ENCODE results near the gene TAP1.

Gene TAP1

GRCh38 chr6:32867022-32867477 is 13.5 kb upstream of the TAP1 start:
- peak in 1 of 2 experiments; percentile 63 for DNase-seq (ENCODE audit: low read depth in 1 of 2, low spot score in 1 of 2)
- Histone ChIP-seq H3K4me3 (replicated peaks; ENCODE audit: insufficient read depth, low read length) (no peak overlapping the region), H3K27me3 (ENCODE audit: insufficient read depth, poor library complexity, severe bottlenecking) (no peaks in the 10 kb centered on the region), H3K27ac (replicated peaks) (peak overlapping the region; percentile 39; the same call in 1 of the 2 replicates)
- no peak for TF ChIP-seq CTCF (IDR thresholded peaks at IDR 0.05; ENCODE audit: insufficient read depth, low read length)
- TF ChIP-seq SPI1 (IDR thresholded peaks at IDR 0.05; ENCODE audit: borderline replicate concordance, low read depth): peak; percentile 54; the same call in 1 of the 2 replicates

GRCh38 chr6:32865724-32866443 is 12.4 kb upstream of the TAP1 start:
- H3K4me3 ChIP-seq (replicated peaks; ENCODE audit: insufficient read depth, low read length): no peak overlapping the region
- H3K27ac ChIP-seq (replicated peaks): no peak overlapping the region
- TF ChIP-seq CTCF (IDR thresholded peaks at IDR 0.05; ENCODE audit: insufficient read depth, low read length) (no peak), SPI1 (IDR thresholded peaks at IDR 0.05; ENCODE audit: borderline replicate concordance, low read depth) (no peak), GABPA (IDR thresholded peaks at IDR 0.05; ENCODE audit: low read depth) (no peak), POLR2AphosphoS5 (IDR thresholded peaks at IDR 0.05; ENCODE audit: low read depth) (no peak)
- TF ChIP-seq, protein P1, sequence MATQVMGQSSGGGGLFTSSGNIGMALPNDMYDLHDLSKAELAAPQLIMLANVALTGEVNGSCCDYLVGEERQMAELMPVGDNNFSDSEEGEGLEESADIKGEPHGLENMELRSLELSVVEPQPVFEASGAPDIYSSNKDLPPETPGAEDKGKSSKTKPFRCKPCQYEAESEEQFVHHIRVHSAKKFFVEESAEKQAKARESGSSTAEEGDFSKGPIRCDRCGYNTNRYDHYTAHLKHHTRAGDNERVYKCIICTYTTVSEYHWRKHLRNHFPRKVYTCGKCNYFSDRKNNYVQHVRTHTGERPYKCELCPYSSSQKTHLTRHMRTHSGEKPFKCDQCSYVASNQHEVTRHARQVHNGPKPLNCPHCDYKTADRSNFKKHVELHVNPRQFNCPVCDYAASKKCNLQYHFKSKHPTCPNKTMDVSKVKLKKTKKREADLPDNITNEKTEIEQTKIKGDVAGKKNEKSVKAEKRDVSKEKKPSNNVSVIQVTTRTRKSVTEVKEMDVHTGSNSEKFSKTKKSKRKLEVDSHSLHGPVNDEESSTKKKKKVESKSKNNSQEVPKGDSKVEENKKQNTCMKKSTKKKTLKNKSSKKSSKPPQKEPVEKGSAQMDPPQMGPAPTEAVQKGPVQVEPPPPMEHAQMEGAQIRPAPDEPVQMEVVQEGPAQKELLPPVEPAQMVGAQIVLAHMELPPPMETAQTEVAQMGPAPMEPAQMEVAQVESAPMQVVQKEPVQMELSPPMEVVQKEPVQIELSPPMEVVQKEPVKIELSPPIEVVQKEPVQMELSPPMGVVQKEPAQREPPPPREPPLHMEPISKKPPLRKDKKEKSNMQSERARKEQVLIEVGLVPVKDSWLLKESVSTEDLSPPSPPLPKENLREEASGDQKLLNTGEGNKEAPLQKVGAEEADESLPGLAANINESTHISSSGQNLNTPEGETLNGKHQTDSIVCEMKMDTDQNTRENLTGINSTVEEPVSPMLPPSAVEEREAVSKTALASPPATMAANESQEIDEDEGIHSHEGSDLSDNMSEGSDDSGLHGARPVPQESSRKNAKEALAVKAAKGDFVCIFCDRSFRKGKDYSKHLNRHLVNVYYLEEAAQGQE (IDR thresholded peaks at IDR 0.05; ENCODE audit: insufficient replicate concordance, low read depth): no peak
- H3K27me3 ChIP-seq (ENCODE audit: insufficient read depth, poor library complexity, severe bottlenecking): no peaks in the 10 kb centered on the region
- DNase-seq (ENCODE audit: low read depth in 1 of 2, low spot score in 1 of 2): no peak

DNA sequence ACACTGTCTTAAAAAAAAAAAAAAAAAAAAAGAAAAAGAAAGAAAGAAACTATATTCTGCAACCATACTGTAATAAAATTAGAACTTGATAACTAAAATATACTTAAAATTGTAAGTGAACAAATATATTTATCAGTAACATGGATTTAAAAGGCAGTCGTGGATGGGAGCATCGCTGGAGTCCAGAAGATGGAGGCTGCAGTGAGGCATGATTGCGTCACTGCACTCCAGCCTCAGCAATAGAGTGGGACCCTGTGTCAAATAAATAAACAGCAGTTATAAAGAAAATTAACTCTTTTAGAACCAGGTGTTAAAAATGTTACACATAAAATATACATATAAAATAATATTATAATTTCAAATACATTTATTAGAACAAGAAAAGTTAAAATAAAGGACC is 9.2 kb upstream of the TAP1 start:
- H3K27ac ChIP-seq (replicated peaks): no peak overlapping the region
- H3K27me3 ChIP-seq (ENCODE audit: insufficient read depth, poor library complexity, severe bottlenecking): no peaks in the 10 kb centered on the region
- no peak overlapping the region for H3K4me3 ChIP-seq (replicated peaks; ENCODE audit: insufficient read depth, low read length)
- TF ChIP-seq GABPA (IDR thresholded peaks at IDR 0.05; ENCODE audit: low read depth) (no peak), SPI1 (IDR thresholded peaks at IDR 0.05; ENCODE audit: borderline replicate concordance, low read depth) (no peak), CTCF (IDR thresholded peaks at IDR 0.05; ENCODE audit: insufficient read depth, low read length) (no peak), POLR2AphosphoS5 (IDR thresholded peaks at IDR 0.05; ENCODE audit: low read depth) (no peak)
- TF ChIP-seq, protein P1 (IDR thresholded peaks at IDR 0.05; ENCODE audit: insufficient replicate concordance, low read depth): no peak
- no peak for DNase-seq (ENCODE audit: low read depth in 1 of 2, low spot score in 1 of 2)
